HEK293T (cell line): ENCODE measurements around the gene TLK1.
A peak's percentile ranks its signal among the peaks of the same experiment; 100 is the strongest.
"Not testable (repeated sequence)": the region's sequence is repeated elsewhere in the genome, so short reads cannot be mapped to it uniquely, and the experiment has no call there.

Experiments
- CTCF ChIA-PET: fragments of 350-600 bp; formaldehyde crosslinking; extraction: SDS; loops from one replicate; lab custom pipeline; 2021; ENCODE audit warnings: antibody characterized with exemption, inconsistent platforms; lab: Yijun Ruan, JAX
- POLR2A ChIA-PET: fragments of 350-600 bp; formaldehyde crosslinking; extraction: SDS; loops from one replicate; lab custom pipeline; 2020; ENCODE audit warnings: antibody characterized with exemption, inconsistent platforms; lab: Yijun Ruan, JAX
- DNase-seq: peaks from one replicate; pipeline ENCODE4 v3.0.0; 2012; ENCODE audit warnings: mixed read lengths; ENCODE audit errors: extremely low spot score
- ARNT ChIP-seq: fragments of 450-650 bp; IDR thresholded peaks from 2 replicates; pipeline ENCODE4 v1.6.1; 2017; ENCODE audit warnings: mild to moderate bottlenecking
- BHLHE40 ChIP-seq: fragments of 450-650 bp; IDR thresholded peaks from 2 replicates; pipeline ENCODE4 v1.6.1; 2016; ENCODE audit warnings: mild to moderate bottlenecking, moderate library complexity, borderline replicate concordance
- CTBP1 ChIP-seq: fragments of 450-650 bp; IDR thresholded peaks from 2 replicates; pipeline ENCODE4 v1.6.1; 2016; ENCODE audit warnings: borderline replicate concordance
- ELF4 ChIP-seq: fragments of 450-650 bp; IDR thresholded peaks from 2 replicates; pipeline ENCODE4 v1.6.1; 2017; ENCODE audit warnings: antibody characterized with exemption
- FOXA1 ChIP-seq: fragments of 450-650 bp; IDR thresholded peaks from 2 replicates; pipeline ENCODE4 v1.6.1; 2016; ENCODE audit warnings: mild to moderate bottlenecking
- FOXK2 ChIP-seq: fragments of 450-650 bp; IDR thresholded peaks from 2 replicates; pipeline ENCODE4 v1.6.1; 2016; ENCODE audit warnings: mild to moderate bottlenecking
- FOXM1 ChIP-seq: fragments of 450-650 bp; IDR thresholded peaks from 2 replicates; pipeline ENCODE4 v1.6.1; 2017; ENCODE audit warnings: mild to moderate bottlenecking, borderline replicate concordance
- HDGF ChIP-seq: fragments of 450-650 bp; IDR thresholded peaks from 2 replicates; pipeline ENCODE4 v1.6.1; 2017; ENCODE audit warnings: antibody characterized with exemption, borderline replicate concordance
- L3MBTL2 ChIP-seq: fragments of 450-650 bp; conservative IDR thresholded peaks from 2 replicates; pipeline ENCODE4 v1.6.1; 2016; ENCODE audit warnings: mild to moderate bottlenecking
- LEF1 ChIP-seq: fragments of 450-650 bp; IDR thresholded peaks from 2 replicates; pipeline ENCODE4 v1.6.1; 2017; ENCODE audit warnings: mild to moderate bottlenecking, borderline replicate concordance
- NFRKB ChIP-seq: fragments of 450-650 bp; IDR thresholded peaks from 2 replicates; pipeline ENCODE4 v1.6.1; 2016; ENCODE audit warnings: mild to moderate bottlenecking, moderate library complexity
- PKNOX1 ChIP-seq: fragments of 450-650 bp; IDR thresholded peaks from 2 replicates; pipeline ENCODE4 v1.6.1; 2016
- SP1 ChIP-seq: fragments of 450-650 bp; IDR thresholded peaks from 2 replicates; pipeline ENCODE4 v1.6.1; 2017
- SUZ12 ChIP-seq: fragments of 450-650 bp; IDR thresholded peaks from 2 replicates; pipeline ENCODE4 v1.6.1; 2016; ENCODE audit warnings: mild to moderate bottlenecking
- TARDBP ChIP-seq: fragments of 450-650 bp; IDR thresholded peaks from 2 replicates; pipeline ENCODE4 v1.6.1; 2016
- ZNF384 ChIP-seq: fragments of 450-650 bp; IDR thresholded peaks from 2 replicates; pipeline ENCODE4 v1.6.1; 2016

Gene TLK1

GRCh38 chr2:171081649-171082111, 79.0 kb downstream of the TLK1 start:
- ChIA-PET POLR2A (no interaction called here), CTCF (no interaction called here)
- TF ChIP-seq PKNOX1 (no peak), TARDBP (no peak), ARNT (no peak), NFRKB (no peak), SP1 (no peak), BHLHE40 (no peak), ELF4 (no peak), HDGF (no peak), FOXK2 (no peak), SUZ12 (no peak), FOXA1 (no peak), FOXM1 (no peak)
- no peak for DNase-seq

- TF ChIP-seq ELF4 (no peak), FOXK2 (no peak), ARNT (no peak), FOXA1 (no peak), L3MBTL2 (no peak), LEF1 (no peak), PKNOX1 (no peak), SP1 (no peak), CTBP1 (no peak), TARDBP (no peak), NFRKB (no peak), FOXM1 (no peak), BHLHE40 (no peak), HDGF (no peak)
- CTCF ChIA-PET, result interaction anchor here (0.6 kb wide), 1 partner anchor 704 kb away, joined by 3 read pairs; no protein-coding TSS in a partner anchor
- POLR2A ChIA-PET, result no interaction called here
Measured at GRCh38 chr2:171080607-171081006, 80.1 kb downstream of the TLK1 start.

GRCh38 chr2:171076422-171076821, 84.3 kb downstream of the TLK1 start:
- POLR2A ChIA-PET, CTCF ChIA-PET, DNase-seq: not testable (repeated sequence)

More at GRCh38 chr2:171080607-171081006, 80.1 kb downstream of the TLK1 start:
- no peak for DNase-seq

- ChIA-PET POLR2A (no interaction called here), CTCF (no interaction called here)
- TF ChIP-seq FOXA1 (no peak), ELF4 (no peak), NFRKB (no peak), L3MBTL2 (no peak), FOXM1 (no peak), LEF1 (no peak), CTBP1 (no peak)
- no peak for DNase-seq
Measured at GRCh38 chr2:171072164-171072563, 88.5 kb downstream of the TLK1 start.

- CTCF ChIA-PET, result no interaction called here
- no peak for TF ChIP-seq SUZ12
- peak; percentile 60 for TF ChIP-seq PKNOX1
- DNase-seq, result no peak
- POLR2A ChIA-PET, result no interaction called here
Measured at GRCh38 chr2:171069286-171069956, 91.3 kb downstream of the TLK1 start.

GRCh38 chr2:171066110-171066509, 94.6 kb downstream of the TLK1 start:
- ChIA-PET CTCF (no interaction called here), POLR2A (no interaction called here)
- TF ChIP-seq L3MBTL2 (no peak), NFRKB (no peak), HDGF (no peak), LEF1 (no peak), ARNT (no peak), SUZ12 (no peak), ELF4 (no peak), CTBP1 (no peak), TARDBP (no peak), PKNOX1 (no peak), BHLHE40 (no peak), FOXK2 (no peak), FOXA1 (no peak), FOXM1 (no peak), ZNF384 (no peak), SP1 (no peak)
- DNase-seq, result no peak
